Caki2 (cell line): Measurements from ENCODE around the gene TARS3. TPM values are rescaled to one million over a fixed set of nuclear protein-coding genes. Genes with fewer than 3 reads are reported as not detected.
"Not testable (repeated sequence)": the region's sequence is repeated elsewhere in the genome, so short reads cannot be mapped to it uniquely, and the experiment has no call there.

Source experiments
- DNase-seq: peaks from one replicate; pipeline ENCODE4 v3.0.0-alpha.2; 2015; ENCODE audit warnings: low read depth
- in situ Hi-C: cut with HindIII; loops from 2 replicates; pipeline ENCODE4 v1.10.0; 2016; ENCODE audit warnings: low sequenced_read_pairs, low pct_unique_long_range_greater_than_20kb, mixed read lengths
- total RNA-seq: library from RNA; depleted of rRNA; stranded (reverse); fragments of >200 nt; shearing (Covaris generic); gene quantifications from 2 replicates; pipeline ENCODE4 v1.2.3, GENCODE V29; 2014; ENCODE audit warnings: low replicate concordance

Gene TARS3
- total RNA-seq, 1 experiment from 2014 or later, result 20.8 TPM

- no peak for DNase-seq
- in situ Hi-C loops, result no loop called here
Measured at GRCh38 chr15:101639667-101640066, 84.6 kb downstream of the TARS3 start.

- DNase-seq, result no peak
- in situ Hi-C loops, result no loop called here
Measured at GRCh38 chr15:101637919-101638318, 86.4 kb downstream of the TARS3 start.

GRCh38 chr15:101637516-101637915 is 86.8 kb downstream of the TARS3 start:
- in situ Hi-C loops, result no loop called here
- DNase-seq, result no peak

- no peak for DNase-seq
- in situ Hi-C loops, result no loop called here
Measured at GRCh38 chr15:101637038-101637437, 87.2 kb downstream of the TARS3 start.

- in situ Hi-C loops, result no loop called here
- DNase-seq, result no peak
Measured at GRCh38 chr15:101635944-101636727, 88.1 kb downstream of the TARS3 start.

GRCh38 chr15:101633356-101633755 is 90.9 kb downstream of the TARS3 start:
- in situ Hi-C loops, result no loop called here
- DNase-seq, result no peak

- DNase-seq, in situ Hi-C loops: not testable (repeated sequence)
Measured at GRCh38 chr15:101626729-101627128, 97.5 kb downstream of the TARS3 start.

GRCh38 chr15:101625980-101626379 is 98.3 kb downstream of the TARS3 start:
- in situ Hi-C loops, result no loop called here
- no peak for DNase-seq

- DNase-seq, result no peak
- in situ Hi-C loops, result no loop called here
Measured at GRCh38 chr15:101625184-101625583, 99.1 kb downstream of the TARS3 start.

GRCh38 chr15:101623367-101624304 is 100.6 kb downstream of the TARS3 start:
- in situ Hi-C loops, result no loop called here
- DNase-seq, result no peak

GRCh38 chr15:101621961-101622360 is 102.3 kb downstream of the TARS3 start:
- in situ Hi-C loops, result no loop called here
- DNase-seq, result no peak

GRCh38 chr15:101620671-101621070 is 103.6 kb downstream of the TARS3 start:
- DNase-seq, result no peak
- in situ Hi-C loops, result no loop called here

- in situ Hi-C loops, result no loop called here
- no peak for DNase-seq
Measured at GRCh38 chr15:101619615-101619865, 104.7 kb downstream of the TARS3 start.

- in situ Hi-C loops, result no loop called here
- no peak for DNase-seq
Measured at GRCh38 chr15:101618851-101619614, 105.2 kb downstream of the TARS3 start.

- in situ Hi-C loops, result no loop called here
- DNase-seq, result no peak
Measured at GRCh38 chr15:101618076-101618475, 106.2 kb downstream of the TARS3 start.

GRCh38 chr15:101617390-101617965 is 106.8 kb downstream of the TARS3 start:
- DNase-seq, result no peak
- in situ Hi-C loops, result no loop called here

- peak; percentile 84 for DNase-seq
- in situ Hi-C loops, result no loop called here
Measured at GRCh38 chr15:101615986-101616848, 108.1 kb downstream of the TARS3 start.
